Activated naive CD4-positive, alpha-beta T cell treated with anti-CD3 and anti-CD28 coated beads, Interleukin-2, amount 10 ng/mL, durations not matched to agents 7 days and 5 days (primary cell): ENCODE measurements around the gene NUTM2D.
A peak's percentile ranks its signal among the peaks of the same experiment; 100 is the strongest.
"Not testable (repeated sequence)": the region's sequence is repeated elsewhere in the genome, so short reads cannot be mapped to it uniquely, and the experiment has no call there.

Experiments
- CTCF ChIA-PET: fragments of 350-600 bp; sonication (Branson Sonifier 250); formaldehyde crosslinking; loops from one replicate; lab custom pipeline; 2021; ENCODE audit warnings: antibody characterized with exemption; lab: Charles Lee
- DNase-seq: peaks from one replicate; pipeline ENCODE4 v3.0.0-alpha.2; 2020
- H3K27ac Mint-ChIP-seq: one replicate; pipeline ENCODE4 v1.8.0; 2021; ENCODE audit warnings: mild to moderate bottlenecking, moderate library complexity, mixed read lengths
- H3K27me3 Mint-ChIP-seq: one replicate; pipeline ENCODE4 v1.8.0; 2021; ENCODE audit warnings: mild to moderate bottlenecking, mixed read lengths
- H3K36me3 Mint-ChIP-seq: one replicate; pipeline ENCODE4 v1.8.0; 2021; ENCODE audit warnings: mixed read lengths
- H3K4me1 Mint-ChIP-seq: one replicate; pipeline ENCODE4 v1.8.0; 2021; ENCODE audit warnings: mixed read lengths
- H3K4me3 Mint-ChIP-seq: one replicate; pipeline ENCODE4 v1.8.0; 2021; ENCODE audit warnings: mild to moderate bottlenecking, moderate library complexity, mixed read lengths
- H3K9me3 Mint-ChIP-seq: one replicate; pipeline ENCODE4 v1.8.0; 2021; ENCODE audit warnings: mixed read lengths

The NUTM2D gene, protein sequence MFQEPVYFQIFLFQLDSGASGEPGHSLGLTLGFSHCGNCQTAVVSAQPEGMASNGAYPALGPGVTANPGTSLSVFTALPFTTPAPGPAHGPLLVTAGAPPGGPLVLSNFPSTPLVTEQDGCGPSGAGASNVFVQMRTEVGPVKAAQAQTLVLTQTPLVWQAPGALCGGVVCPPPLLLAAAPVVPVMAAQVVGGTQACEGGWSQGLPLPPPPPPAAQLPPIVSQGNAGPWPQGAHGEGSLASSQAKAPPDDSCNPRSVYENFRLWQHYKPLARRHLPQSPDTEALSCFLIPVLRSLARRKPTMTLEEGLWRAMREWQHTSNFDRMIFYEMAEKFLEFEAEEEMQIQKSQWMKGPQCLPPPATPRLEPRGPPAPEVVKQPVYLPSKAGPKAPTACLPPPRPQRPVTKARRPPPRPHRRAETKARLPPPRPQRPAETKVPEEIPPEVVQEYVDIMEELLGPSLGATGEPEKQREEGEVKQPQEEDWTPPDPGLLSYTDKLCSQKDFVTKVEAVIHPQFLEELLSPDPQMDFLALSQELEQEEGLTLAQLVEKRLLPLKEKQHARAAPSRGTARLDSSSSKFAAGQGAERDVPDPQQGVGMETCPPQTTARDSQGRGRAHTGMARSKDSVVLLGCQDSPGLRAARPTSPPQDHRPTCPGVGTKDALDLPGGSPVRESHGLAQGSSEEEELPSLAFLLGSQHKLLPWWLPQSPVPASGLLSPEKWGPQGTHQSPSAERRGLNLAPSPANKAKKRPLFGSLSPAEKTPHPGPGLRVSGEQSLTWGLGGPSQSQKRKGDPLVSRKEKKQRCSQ

DNA sequence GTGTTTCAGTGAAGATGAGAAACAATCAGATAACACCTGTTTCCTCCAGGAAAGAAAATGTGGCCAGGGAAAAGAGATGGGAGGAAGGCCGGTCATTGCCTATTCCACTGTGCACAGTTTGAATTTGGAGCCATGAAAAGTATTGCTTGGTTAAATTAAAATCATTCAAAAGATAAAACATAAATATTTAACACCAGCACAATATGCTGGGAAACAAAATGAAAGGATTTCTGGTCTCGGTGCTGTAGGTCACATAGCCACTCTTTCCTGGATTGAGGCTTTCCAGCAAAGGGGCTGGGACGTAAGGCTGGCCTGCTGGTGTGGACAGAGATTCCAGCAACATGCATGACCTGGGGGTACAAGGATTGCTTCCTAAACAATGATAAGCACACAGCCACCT lies at the start of gene NUTM2D:
Gene NUTM2D (plus strand): TSS at position 301 of the 400 bp plus-strand sequence. CDS start 522 bp downstream, outside the sequence.
- H3K4me3 Mint-ChIP-seq, CTCF ChIA-PET, H3K9me3 Mint-ChIP-seq, H3K27me3 Mint-ChIP-seq, H3K36me3 Mint-ChIP-seq, H3K27ac Mint-ChIP-seq, H3K4me1 Mint-ChIP-seq, DNase-seq: not testable (repeated sequence)

- H3K27me3 Mint-ChIP-seq, CTCF ChIA-PET, H3K9me3 Mint-ChIP-seq, H3K36me3 Mint-ChIP-seq, H3K4me1 Mint-ChIP-seq, H3K27ac Mint-ChIP-seq, H3K4me3 Mint-ChIP-seq, DNase-seq: not testable (repeated sequence)
Measured at GRCh38 chr10:87308702-87309101, 48.8 kb upstream of the NUTM2D start.

- DNase-seq, H3K27me3 Mint-ChIP-seq, H3K9me3 Mint-ChIP-seq, CTCF ChIA-PET, H3K4me3 Mint-ChIP-seq, H3K36me3 Mint-ChIP-seq, H3K27ac Mint-ChIP-seq, H3K4me1 Mint-ChIP-seq: not testable (repeated sequence)
Measured at GRCh38 chr10:87309657-87310056, 47.9 kb upstream of the NUTM2D start.

GRCh38 chr10:87311521-87311920 lies 46.0 kb upstream of the NUTM2D start:
- DNase-seq, H3K4me3 Mint-ChIP-seq, CTCF ChIA-PET, H3K9me3 Mint-ChIP-seq, H3K4me1 Mint-ChIP-seq, H3K27me3 Mint-ChIP-seq, H3K27ac Mint-ChIP-seq, H3K36me3 Mint-ChIP-seq: not testable (repeated sequence)

GRCh38 chr10:87313649-87314359 lies 43.7 kb upstream of the NUTM2D start:
- H3K4me3 Mint-ChIP-seq, H3K4me1 Mint-ChIP-seq, H3K27ac Mint-ChIP-seq, H3K36me3 Mint-ChIP-seq, H3K27me3 Mint-ChIP-seq, CTCF ChIA-PET, H3K9me3 Mint-ChIP-seq, DNase-seq: not testable (repeated sequence)

DNA sequence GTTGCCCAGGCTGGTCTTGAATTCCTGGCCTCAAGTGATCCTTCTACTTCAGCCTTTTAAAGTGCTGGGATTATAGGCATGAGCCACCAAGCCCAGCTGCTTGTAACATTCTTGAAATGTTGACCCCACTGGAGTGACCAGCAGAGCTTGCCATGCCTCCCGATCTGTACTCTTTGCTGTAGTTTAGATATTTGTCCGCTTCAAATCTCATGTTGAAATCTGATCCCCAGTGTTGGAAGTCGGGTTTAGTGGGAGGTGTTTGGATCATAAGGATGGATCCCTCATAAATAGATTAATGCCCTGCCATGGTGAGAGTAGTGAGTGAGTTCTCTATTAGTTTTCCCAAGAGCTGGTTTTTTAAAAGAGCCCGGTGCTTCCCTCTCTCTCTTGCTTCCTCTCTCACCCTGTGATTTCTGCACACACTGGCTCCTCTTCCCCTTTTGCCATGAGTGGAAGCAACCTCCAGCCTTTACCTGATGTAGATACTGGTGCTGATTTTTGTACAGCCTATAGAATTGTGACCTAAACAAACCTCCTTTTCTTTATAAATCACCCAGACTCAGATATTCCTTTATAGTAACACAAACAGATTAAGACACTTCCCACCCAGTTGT lies 43.1 kb upstream of the NUTM2D start:
- DNase-seq, H3K4me3 Mint-ChIP-seq, H3K27me3 Mint-ChIP-seq, H3K4me1 Mint-ChIP-seq, CTCF ChIA-PET, H3K27ac Mint-ChIP-seq, H3K9me3 Mint-ChIP-seq, H3K36me3 Mint-ChIP-seq: not testable (repeated sequence)

DNA sequence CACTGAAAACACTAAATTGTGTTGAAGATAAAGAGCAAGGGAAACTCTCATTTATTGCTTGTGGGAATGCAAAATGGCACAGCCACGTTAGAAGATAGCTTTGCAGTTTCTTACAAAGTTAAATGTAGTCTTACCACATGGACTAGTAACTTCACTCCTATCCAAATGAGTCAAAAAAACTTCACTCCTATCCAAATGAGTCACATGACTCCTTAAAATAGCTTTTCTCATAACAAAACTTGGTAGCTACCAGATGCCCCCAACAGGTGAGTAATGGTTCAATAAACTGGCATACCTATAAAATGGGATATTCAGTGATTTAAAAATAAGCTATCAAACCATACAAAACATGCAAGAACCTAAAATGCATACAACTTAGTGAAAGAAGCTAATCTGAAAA lies 36.0 kb upstream of the NUTM2D start:
- H3K27ac Mint-ChIP-seq, DNase-seq, H3K9me3 Mint-ChIP-seq, H3K4me1 Mint-ChIP-seq, H3K4me3 Mint-ChIP-seq, H3K36me3 Mint-ChIP-seq, CTCF ChIA-PET, H3K27me3 Mint-ChIP-seq: not testable (repeated sequence)

DNA sequence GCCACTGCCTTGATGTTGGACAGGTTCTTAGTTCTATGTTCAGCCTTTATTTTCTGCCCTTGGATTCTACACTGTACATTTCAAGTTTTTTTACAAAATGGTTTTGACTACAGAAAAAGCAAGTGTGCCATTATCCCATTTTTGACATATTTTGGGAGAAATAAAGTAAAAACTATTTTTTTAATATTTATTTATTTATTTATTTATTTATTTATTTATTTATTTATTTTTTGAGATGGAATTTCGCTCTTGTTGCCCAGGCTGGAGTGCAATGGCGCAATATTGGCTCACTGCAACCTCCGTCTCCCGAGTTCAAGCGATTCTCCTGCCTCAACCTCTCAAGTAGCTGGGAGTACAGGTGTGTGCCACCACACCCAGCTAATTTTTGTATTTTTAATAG lies 33.0 kb upstream of the NUTM2D start:
- H3K4me3 Mint-ChIP-seq, CTCF ChIA-PET, H3K9me3 Mint-ChIP-seq, DNase-seq, H3K27me3 Mint-ChIP-seq, H3K4me1 Mint-ChIP-seq, H3K27ac Mint-ChIP-seq, H3K36me3 Mint-ChIP-seq: not testable (repeated sequence)

DNA sequence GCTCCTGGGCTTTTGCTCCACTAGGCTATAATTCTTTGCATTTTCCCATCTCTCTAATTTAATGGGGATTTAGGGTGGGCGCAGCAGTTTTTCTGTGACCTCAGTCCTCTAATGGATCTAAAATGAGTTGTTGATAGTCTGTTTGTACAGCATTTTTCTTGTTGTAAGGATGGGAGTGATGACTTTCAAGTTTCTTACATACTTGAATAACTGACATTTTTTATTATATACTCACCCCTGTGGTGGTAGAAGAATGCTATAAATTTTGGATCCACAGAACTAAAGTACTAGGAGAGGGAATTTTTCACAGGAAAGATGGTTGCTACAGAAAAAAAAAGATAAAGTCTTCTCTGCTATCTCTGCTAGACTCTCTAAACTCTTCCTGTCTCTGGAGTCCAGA lies 29.6 kb upstream of the NUTM2D start:
- H3K9me3 Mint-ChIP-seq, H3K36me3 Mint-ChIP-seq, CTCF ChIA-PET, H3K4me3 Mint-ChIP-seq, H3K4me1 Mint-ChIP-seq, H3K27ac Mint-ChIP-seq, DNase-seq, H3K27me3 Mint-ChIP-seq: not testable (repeated sequence)

GRCh38 chr10:87329131-87329530 lies 28.4 kb upstream of the NUTM2D start:
- H3K4me3 Mint-ChIP-seq, H3K4me1 Mint-ChIP-seq, H3K27ac Mint-ChIP-seq, H3K27me3 Mint-ChIP-seq, DNase-seq, CTCF ChIA-PET, H3K9me3 Mint-ChIP-seq, H3K36me3 Mint-ChIP-seq: not testable (repeated sequence)

DNA sequence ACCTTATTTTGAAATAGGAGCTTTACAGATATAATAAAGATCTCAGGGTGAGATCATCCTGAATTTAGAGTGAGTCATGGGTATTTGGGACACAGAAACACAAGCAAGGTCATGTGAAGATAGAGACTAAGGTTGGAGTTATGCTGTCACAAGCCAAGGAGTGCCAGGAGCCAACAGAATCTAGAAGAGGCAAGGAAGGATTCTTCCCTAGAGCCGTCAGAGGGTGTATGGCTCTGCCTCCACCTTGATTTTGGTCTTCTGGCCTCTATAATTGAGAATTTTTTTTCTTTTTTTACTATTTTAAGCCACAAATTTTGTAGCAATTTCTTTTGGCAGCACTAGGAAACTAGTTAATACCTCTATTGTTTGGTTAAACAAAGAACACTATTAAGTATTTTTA lies 24.9 kb upstream of the NUTM2D start:
- H3K27me3 Mint-ChIP-seq, DNase-seq, H3K4me3 Mint-ChIP-seq, H3K27ac Mint-ChIP-seq, H3K9me3 Mint-ChIP-seq, CTCF ChIA-PET, H3K4me1 Mint-ChIP-seq, H3K36me3 Mint-ChIP-seq: not testable (repeated sequence)

DNA sequence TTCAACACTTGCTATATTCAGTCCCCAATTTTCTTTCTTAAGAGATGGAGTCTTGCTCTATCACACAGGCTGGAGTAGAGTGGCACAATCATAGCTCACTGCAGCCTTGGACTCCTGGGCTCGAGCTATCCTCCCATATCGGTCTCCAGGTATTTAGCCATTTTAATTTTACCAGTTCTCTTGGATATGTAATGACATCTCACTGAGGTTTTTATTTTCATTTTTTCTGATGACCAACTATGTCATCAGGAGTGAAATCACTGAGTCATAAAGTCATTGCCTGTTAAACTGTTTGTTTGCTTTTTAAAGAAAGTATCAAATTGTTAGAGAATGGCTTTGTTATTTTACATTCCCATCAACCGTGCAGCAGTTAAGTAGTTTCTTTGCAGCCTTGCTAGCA lies 17.1 kb upstream of the NUTM2D start:
- H3K27me3 Mint-ChIP-seq, H3K27ac Mint-ChIP-seq, H3K36me3 Mint-ChIP-seq, CTCF ChIA-PET, H3K9me3 Mint-ChIP-seq, DNase-seq: not testable (repeated sequence)
- Mint-ChIP-seq H3K4me3 (peak overlapping the region; percentile 31), H3K4me1 (peaks cover 19% of the 10 kb centered on the region)

- DNase-seq = peak; percentile 38
- H3K36me3 Mint-ChIP-seq, CTCF ChIA-PET, H3K9me3 Mint-ChIP-seq, H3K27me3 Mint-ChIP-seq: not testable (repeated sequence)
- Mint-ChIP-seq H3K4me1 (peaks cover 19% of the 10 kb centered on the region), H3K4me3 (peak overlapping the region; percentile 92), H3K27ac (peak overlapping the region; percentile 78)
Measured at GRCh38 chr10:87341546-87342142, 15.9 kb upstream of the NUTM2D start.

DNA sequence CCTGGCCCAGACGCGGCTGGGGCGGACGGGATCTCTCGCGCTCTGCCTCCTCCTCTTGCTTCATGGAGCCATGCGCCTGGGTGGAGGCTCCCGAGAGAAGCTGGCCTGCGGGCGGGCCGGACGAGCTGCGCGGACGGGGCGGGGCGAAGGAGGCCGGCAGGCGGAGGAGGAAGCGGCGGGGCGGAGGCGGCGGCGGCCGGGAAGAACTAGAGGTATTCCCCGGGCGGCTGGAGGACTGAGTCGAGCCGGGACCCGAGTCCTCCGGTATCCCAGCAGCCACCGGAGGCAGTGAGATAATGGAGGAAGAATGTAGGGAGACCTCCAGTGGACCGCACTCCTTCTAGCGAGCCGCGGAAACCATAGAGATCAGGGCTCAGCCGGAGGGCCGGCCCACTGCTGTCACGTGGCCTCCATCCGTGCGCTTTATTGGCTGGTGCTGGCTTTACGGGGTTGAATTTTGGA lies 15.3 kb upstream of the NUTM2D start:
- H3K9me3 Mint-ChIP-seq, CTCF ChIA-PET, H3K27me3 Mint-ChIP-seq, H3K36me3 Mint-ChIP-seq: not testable (repeated sequence)
- peak; percentile 82 for DNase-seq
- Mint-ChIP-seq H3K4me1 (peaks cover 19% of the 10 kb centered on the region), H3K4me3 (peak overlapping the region; percentile 78), H3K27ac (peak overlapping the region; percentile 87)
